ENCODE data around the gene FAM217B.
A peak's percentile ranks its signal among the peaks of the same experiment; 100 is the strongest.

The FAM217B gene

GRCh38 chr20:59925359-59925758 lies 14.8 kb upstream of the FAM217B start:
- DNase-seq, result no peak
- Histone ChIP-seq H3K27ac (ENCODE audit: insufficient read depth, low read length, poor library complexity, severe bottlenecking) (no peak overlapping the region), H3K4me1 (ENCODE audit: control insufficient read depth, insufficient read depth, low read length, poor library complexity, severe bottlenecking) (no peaks in the 10 kb centered on the region), H3K4me3 (ENCODE audit: insufficient read depth, low read depth, low read length, poor library complexity, severe bottlenecking) (no peak overlapping the region), H3K36me3 (ENCODE audit: control insufficient read depth, insufficient read depth, low read length) (no peaks in the 10 kb centered on the region), H3K9me3 (ENCODE audit: control insufficient read depth, low read length) (no peaks in the 10 kb centered on the region), H3K27me3 (replicated peaks; ENCODE audit: control insufficient read depth, insufficient read depth, low read length, poor library complexity, severe bottlenecking) (no peaks in the 10 kb centered on the region)

GRCh38 chr20:59925899-59926298 lies 14.3 kb upstream of the FAM217B start:
- Histone ChIP-seq H3K36me3 (ENCODE audit: control insufficient read depth, insufficient read depth, low read length) (no peaks in the 10 kb centered on the region), H3K9me3 (ENCODE audit: control insufficient read depth, low read length) (no peaks in the 10 kb centered on the region), H3K27me3 (replicated peaks; ENCODE audit: control insufficient read depth, insufficient read depth, low read length, poor library complexity, severe bottlenecking) (no peaks in the 10 kb centered on the region), H3K27ac (ENCODE audit: insufficient read depth, low read length, poor library complexity, severe bottlenecking) (no peak overlapping the region), H3K4me3 (ENCODE audit: insufficient read depth, low read depth, low read length, poor library complexity, severe bottlenecking) (no peak overlapping the region), H3K4me1 (ENCODE audit: control insufficient read depth, insufficient read depth, low read length, poor library complexity, severe bottlenecking) (no peaks in the 10 kb centered on the region)
- DNase-seq, result no peak

- Histone ChIP-seq H3K4me3 (ENCODE audit: insufficient read depth, low read depth, low read length, poor library complexity, severe bottlenecking) (no peak overlapping the region), H3K9me3 (ENCODE audit: control insufficient read depth, low read length) (no peaks in the 10 kb centered on the region), H3K27ac (ENCODE audit: insufficient read depth, low read length, poor library complexity, severe bottlenecking) (no peak overlapping the region), H3K27me3 (replicated peaks; ENCODE audit: control insufficient read depth, insufficient read depth, low read length, poor library complexity, severe bottlenecking) (no peaks in the 10 kb centered on the region), H3K4me1 (ENCODE audit: control insufficient read depth, insufficient read depth, low read length, poor library complexity, severe bottlenecking) (no peaks in the 10 kb centered on the region), H3K36me3 (ENCODE audit: control insufficient read depth, insufficient read depth, low read length) (no peaks in the 10 kb centered on the region)
- no peak for DNase-seq
Measured at GRCh38 chr20:59931511-59932312, 8.5 kb upstream of the FAM217B start.

DNA sequence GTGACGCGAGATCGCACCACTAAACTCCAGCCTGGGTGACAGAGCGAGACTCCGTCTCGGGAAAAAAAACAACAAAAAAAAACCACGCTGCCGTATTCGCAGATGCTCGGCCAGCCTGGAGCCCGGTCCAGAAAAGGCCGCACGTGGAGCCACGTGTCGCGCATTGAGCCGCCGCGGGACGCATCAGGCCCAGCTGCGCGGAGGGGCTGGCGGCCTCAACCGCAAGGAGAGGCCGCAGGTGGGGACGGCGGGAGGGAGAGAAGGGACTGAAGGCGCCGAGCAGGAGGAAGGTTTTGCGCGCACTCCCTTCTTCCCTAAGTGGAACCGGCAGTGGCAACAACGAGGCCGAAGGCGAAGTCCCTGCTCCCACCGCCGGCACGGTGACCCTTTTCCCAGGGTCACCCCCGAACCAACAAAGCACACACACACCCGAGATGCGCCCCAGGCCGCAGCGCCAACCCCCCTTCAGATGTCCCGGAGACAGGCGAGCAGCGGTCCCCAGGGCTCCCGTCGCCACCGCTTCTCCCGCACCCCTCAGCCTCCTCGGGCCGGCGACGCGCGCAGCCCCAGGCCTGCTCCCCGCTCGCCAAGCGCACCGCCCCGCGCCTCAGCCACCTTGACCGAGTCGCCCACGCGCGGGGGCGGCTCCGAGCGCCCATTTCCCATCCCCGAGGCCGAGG lies 7.4 kb upstream of the FAM217B start:
- Histone ChIP-seq H3K36me3 (ENCODE audit: control insufficient read depth, insufficient read depth, low read length) (no peaks in the 10 kb centered on the region), H3K27ac (ENCODE audit: insufficient read depth, low read length, poor library complexity, severe bottlenecking) (peak overlapping the region; percentile 44), H3K9me3 (ENCODE audit: control insufficient read depth, low read length) (no peaks in the 10 kb centered on the region), H3K4me1 (ENCODE audit: control insufficient read depth, insufficient read depth, low read length, poor library complexity, severe bottlenecking) (no peaks in the 10 kb centered on the region), H3K4me3 (ENCODE audit: insufficient read depth, low read depth, low read length, poor library complexity, severe bottlenecking) (no peak overlapping the region), H3K27me3 (replicated peaks; ENCODE audit: control insufficient read depth, insufficient read depth, low read length, poor library complexity, severe bottlenecking) (no peaks in the 10 kb centered on the region)
- DNase-seq, result no peak

DNA sequence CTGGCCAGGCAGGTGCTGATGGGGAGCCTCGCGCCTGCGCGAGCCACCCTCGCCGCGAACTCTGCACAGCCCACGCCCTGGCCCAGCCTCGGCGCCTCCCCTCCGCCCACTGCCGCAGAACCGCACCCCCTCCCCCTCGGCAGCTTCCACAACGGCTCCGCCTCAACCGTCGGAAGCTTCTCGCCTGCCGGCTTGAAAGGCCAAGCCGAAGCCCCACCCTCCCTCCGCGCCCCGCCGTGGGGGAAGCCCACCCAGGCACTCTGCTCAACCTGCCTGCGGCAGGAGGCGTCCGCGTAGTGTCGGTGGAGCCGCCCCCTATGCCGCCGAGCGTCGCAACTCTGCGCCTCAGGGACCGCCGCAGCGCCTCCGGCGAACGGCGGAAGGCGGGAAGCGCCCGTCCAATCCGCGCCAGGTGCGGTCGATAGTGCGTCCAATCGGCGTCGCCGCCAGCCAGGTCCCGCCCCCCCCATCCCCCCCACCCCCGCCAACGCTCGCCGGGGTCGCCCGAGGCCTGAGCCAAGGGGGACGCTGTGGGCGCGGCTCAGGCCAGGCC lies 6.8 kb upstream of the FAM217B start, which contains the start of gene SYCP2:
TSS of gene SYCP2 (minus strand) at position 342 of the 553 bp plus-strand sequence. CDS start 11,224 bp downstream, outside the sequence.
- H3K4me1 ChIP-seq (ENCODE audit: control insufficient read depth, insufficient read depth, low read length, poor library complexity, severe bottlenecking), result no peaks in the 10 kb centered on the region
- no peaks in the 10 kb centered on the region for H3K27me3 ChIP-seq (replicated peaks; ENCODE audit: control insufficient read depth, insufficient read depth, low read length, poor library complexity, severe bottlenecking)
- H3K27ac ChIP-seq (ENCODE audit: insufficient read depth, low read length, poor library complexity, severe bottlenecking), result peak within 1 kb of the TSS; percentile 47
- no peaks in the 10 kb centered on the region for H3K36me3 ChIP-seq (ENCODE audit: control insufficient read depth, insufficient read depth, low read length)
- DNase-seq, result peak; percentile 23 to 61 (median 49)
- no peaks in the 10 kb centered on the region for H3K9me3 ChIP-seq (ENCODE audit: control insufficient read depth, low read length)
- peak within 1 kb of the TSS; percentile 74 for H3K4me3 ChIP-seq (ENCODE audit: insufficient read depth, low read depth, low read length, poor library complexity, severe bottlenecking)

DNA sequence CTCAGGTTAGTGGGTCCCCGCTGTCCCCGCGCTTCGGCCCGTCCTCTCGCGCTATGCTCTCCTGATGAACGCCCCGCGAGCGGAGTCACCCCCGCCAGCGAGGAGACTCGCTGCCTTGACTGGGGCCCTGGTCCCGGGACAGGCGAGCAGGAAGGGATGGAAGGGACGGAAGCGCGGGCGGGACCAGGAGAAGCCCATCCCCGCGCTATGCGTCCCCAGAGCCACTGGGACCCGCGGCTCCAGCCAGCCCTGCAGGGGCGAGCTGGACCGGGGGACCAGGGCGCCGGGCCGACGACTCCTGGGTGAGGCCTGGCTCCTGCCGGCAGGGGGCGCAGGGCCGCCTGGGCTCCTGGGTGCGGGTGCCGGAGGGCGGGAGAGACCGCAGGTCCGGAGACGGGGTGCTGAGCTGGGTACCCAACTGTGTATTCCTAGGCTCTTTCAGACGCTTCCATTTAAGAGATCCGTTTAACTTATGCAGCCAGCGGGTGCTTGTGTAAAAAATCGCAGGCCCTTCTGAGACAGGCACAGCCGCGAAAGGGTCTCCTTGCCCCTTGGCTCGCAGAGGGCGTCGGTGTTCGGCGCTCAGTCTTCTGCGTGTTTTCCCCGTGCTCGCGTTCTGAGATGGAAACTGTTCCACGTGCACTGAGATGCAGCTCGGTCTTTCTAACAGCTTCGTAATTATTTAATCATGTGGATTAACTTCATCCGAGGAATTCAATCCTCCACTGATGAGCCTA lies 6.2 kb upstream of the FAM217B start:
- no peaks in the 10 kb centered on the region for H3K36me3 ChIP-seq (ENCODE audit: control insufficient read depth, insufficient read depth, low read length)
- peak overlapping the region; percentile 74 for H3K4me3 ChIP-seq (ENCODE audit: insufficient read depth, low read depth, low read length, poor library complexity, severe bottlenecking)
- peak overlapping the region; percentile 47 for H3K27ac ChIP-seq (ENCODE audit: insufficient read depth, low read length, poor library complexity, severe bottlenecking)
- no peaks in the 10 kb centered on the region for H3K9me3 ChIP-seq (ENCODE audit: control insufficient read depth, low read length)
- H3K4me1 ChIP-seq (ENCODE audit: control insufficient read depth, insufficient read depth, low read length, poor library complexity, severe bottlenecking), result peaks cover 2% of the 10 kb centered on the region
- H3K27me3 ChIP-seq (replicated peaks; ENCODE audit: control insufficient read depth, insufficient read depth, low read length, poor library complexity, severe bottlenecking), result no peaks in the 10 kb centered on the region
- DNase-seq, result peak; percentile 48 to 71 (median 59)

DNA sequence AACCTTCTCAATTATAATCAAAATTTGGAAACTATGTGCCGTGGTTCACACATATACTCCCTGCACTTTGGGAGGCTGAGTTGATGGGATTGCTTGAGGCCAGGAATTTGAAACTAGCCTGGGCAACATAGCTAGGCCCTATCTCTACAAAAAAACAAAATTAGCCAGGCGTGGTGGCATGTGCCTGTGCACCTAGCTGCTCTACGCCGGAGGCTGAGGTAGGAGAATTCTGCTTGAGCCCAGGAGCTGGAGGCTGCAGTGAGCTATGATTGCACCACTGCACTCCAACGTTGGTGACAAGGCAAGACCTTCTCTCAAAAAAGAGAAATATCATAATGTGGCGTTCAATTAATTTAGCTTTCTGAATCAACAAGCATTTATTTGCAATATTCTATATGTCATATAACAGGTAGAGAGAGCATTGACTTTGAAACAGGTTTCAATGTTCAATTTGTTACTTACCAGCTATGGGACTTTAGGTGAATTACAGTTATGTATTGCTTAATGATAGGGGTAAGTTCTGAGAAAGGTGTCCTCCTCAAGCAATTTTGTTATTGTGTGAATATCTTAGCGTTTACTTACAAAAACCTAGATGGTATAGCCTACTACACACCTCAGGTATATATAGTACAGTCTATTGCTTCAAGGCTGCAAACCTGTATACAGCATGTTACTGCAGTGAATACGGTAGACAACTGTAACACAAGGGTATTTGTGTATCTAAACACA lies 4.6 kb upstream of the FAM217B start:
- H3K27me3 ChIP-seq (replicated peaks; ENCODE audit: control insufficient read depth, insufficient read depth, low read length, poor library complexity, severe bottlenecking), result no peaks in the 10 kb centered on the region
- H3K4me3 ChIP-seq (ENCODE audit: insufficient read depth, low read depth, low read length, poor library complexity, severe bottlenecking), result no peak overlapping the region
- no peak for DNase-seq
- no peaks in the 10 kb centered on the region for H3K36me3 ChIP-seq (ENCODE audit: control insufficient read depth, insufficient read depth, low read length)
- peaks cover 5% of the 10 kb centered on the region for H3K4me1 ChIP-seq (ENCODE audit: control insufficient read depth, insufficient read depth, low read length, poor library complexity, severe bottlenecking)
- H3K27ac ChIP-seq (ENCODE audit: insufficient read depth, low read length, poor library complexity, severe bottlenecking), result no peak overlapping the region
- H3K9me3 ChIP-seq (ENCODE audit: control insufficient read depth, low read length), result no peaks in the 10 kb centered on the region

DNA sequence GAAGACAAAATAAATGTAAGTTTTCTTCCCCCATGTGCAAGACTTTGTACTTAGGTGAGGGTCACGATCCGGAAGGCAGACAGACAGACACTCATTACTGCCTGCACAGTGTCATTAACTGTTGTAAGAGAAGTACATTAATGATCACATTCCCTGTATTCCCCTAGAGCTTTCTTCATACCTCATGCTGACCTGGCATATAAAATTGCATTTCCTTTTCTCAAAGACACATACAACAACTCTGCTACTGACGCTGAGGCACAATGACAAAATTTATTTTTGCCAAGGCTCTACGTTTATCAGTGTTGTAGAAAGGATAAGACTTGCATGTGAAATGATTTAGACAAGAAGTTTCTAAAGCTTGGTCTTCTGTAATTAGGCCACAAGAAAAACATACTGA lies 3.8 kb upstream of the FAM217B start:
- Histone ChIP-seq H3K4me1 (ENCODE audit: control insufficient read depth, insufficient read depth, low read length, poor library complexity, severe bottlenecking) (peaks cover 5% of the 10 kb centered on the region), H3K27me3 (replicated peaks; ENCODE audit: control insufficient read depth, insufficient read depth, low read length, poor library complexity, severe bottlenecking) (no peaks in the 10 kb centered on the region), H3K9me3 (ENCODE audit: control insufficient read depth, low read length) (no peaks in the 10 kb centered on the region), H3K4me3 (ENCODE audit: insufficient read depth, low read depth, low read length, poor library complexity, severe bottlenecking) (no peak overlapping the region), H3K36me3 (ENCODE audit: control insufficient read depth, insufficient read depth, low read length) (no peaks in the 10 kb centered on the region), H3K27ac (ENCODE audit: insufficient read depth, low read length, poor library complexity, severe bottlenecking) (no peak overlapping the region)
- no peak for DNase-seq

DNA sequence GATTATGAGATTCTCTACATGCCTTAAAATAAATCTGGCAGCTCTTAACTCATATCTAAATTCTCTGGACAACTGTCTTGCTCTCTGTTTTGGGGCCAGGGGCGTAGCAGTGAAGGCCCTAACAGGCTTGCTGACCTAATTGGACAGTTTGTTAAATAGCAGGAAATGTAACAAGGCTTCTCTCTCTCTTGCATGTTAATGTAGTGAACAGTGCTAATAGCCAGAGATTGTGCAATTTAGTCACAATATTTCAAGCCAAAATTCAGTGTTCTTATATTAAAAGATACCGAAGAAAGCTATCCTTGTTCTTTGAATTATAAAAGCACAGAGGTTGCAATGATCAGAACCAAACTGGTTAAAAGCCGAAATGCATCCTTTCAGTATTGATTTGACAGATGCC lies 3.0 kb upstream of the FAM217B start:
- Histone ChIP-seq H3K27me3 (replicated peaks; ENCODE audit: control insufficient read depth, insufficient read depth, low read length, poor library complexity, severe bottlenecking) (no peaks in the 10 kb centered on the region), H3K4me1 (ENCODE audit: control insufficient read depth, insufficient read depth, low read length, poor library complexity, severe bottlenecking) (peaks cover 5% of the 10 kb centered on the region), H3K36me3 (ENCODE audit: control insufficient read depth, insufficient read depth, low read length) (no peaks in the 10 kb centered on the region), H3K27ac (ENCODE audit: insufficient read depth, low read length, poor library complexity, severe bottlenecking) (no peak overlapping the region), H3K4me3 (ENCODE audit: insufficient read depth, low read depth, low read length, poor library complexity, severe bottlenecking) (no peak overlapping the region), H3K9me3 (ENCODE audit: control insufficient read depth, low read length) (no peaks in the 10 kb centered on the region)
- no peak for DNase-seq
